SK-N-SH treated with all-trans-retinoic acid at 6 μM for 48 hours (cell line): ENCODE results near the gene ERC1.

Source experiments
- ARNTL ChIP-seq: fragments of 450-650 bp; formaldehyde crosslinking; IDR thresholded peaks from 2 replicates; pipeline ENCODE4 v1.5.0; 2020; ENCODE audit warnings: low read depth, mild to moderate bottlenecking, moderate library complexity, borderline replicate concordance
- CREB5 ChIP-seq: fragments of 250-450 bp; sonication (Bioruptor Pico); IDR thresholded peaks from 2 replicates; pipeline ENCODE4 v1.5.1; 2020; ENCODE audit warnings: low read depth, mild to moderate bottlenecking, moderate library complexity
- CSDC2 ChIP-seq: fragments of 250-450 bp; sonication (Bioruptor Pico); IDR thresholded peaks from 2 replicates; pipeline ENCODE4 v1.5.0; 2020; ENCODE audit warnings: mild to moderate bottlenecking, moderate library complexity
- CSRNP3 ChIP-seq: fragments of 250-450 bp; sonication (Bioruptor Pico); IDR thresholded peaks from 2 replicates; pipeline ENCODE4 v1.5.1; 2021; ENCODE audit warnings: mild to moderate bottlenecking, moderate library complexity
- OSR1 ChIP-seq: fragments of 250-450 bp; sonication (Bioruptor Pico); IDR thresholded peaks from 2 replicates; pipeline ENCODE4 v1.8.0; 2022; ENCODE audit warnings: moderate library complexity, mild to moderate bottlenecking, inconsistent platforms
- PPARA ChIP-seq: fragments of 250-450 bp; sonication (Bioruptor Pico); IDR thresholded peaks from 2 replicates; pipeline ENCODE4 v1.5.0; 2020; ENCODE audit warnings: mild to moderate bottlenecking, borderline replicate concordance
- RARB ChIP-seq: fragments of 250-450 bp; sonication (Bioruptor Pico); IDR thresholded peaks from 2 replicates; pipeline ENCODE4 v1.8.0; 2021; ENCODE audit warnings: mild to moderate bottlenecking, moderate library complexity
- SNAI2 ChIP-seq: fragments of 250-450 bp; sonication (Bioruptor Pico); IDR thresholded peaks from 2 replicates; pipeline ENCODE4 v1.5.0; 2020; ENCODE audit warnings: mild to moderate bottlenecking, moderate library complexity
- TOX ChIP-seq: fragments of 250-450 bp; sonication (Bioruptor Pico); IDR thresholded peaks from 2 replicates; pipeline ENCODE4 v1.8.0; 2021; ENCODE audit warnings: mild to moderate bottlenecking, moderate library complexity, borderline replicate concordance
- TSHZ2 ChIP-seq: fragments of 250-450 bp; sonication (Bioruptor Pico); IDR thresholded peaks from 2 replicates; pipeline ENCODE4 v1.5.0; 2020; ENCODE audit warnings: mild to moderate bottlenecking, moderate library complexity
- ZFP30 ChIP-seq: fragments of 450-650 bp; formaldehyde crosslinking; IDR thresholded peaks from 2 replicates; pipeline ENCODE4 v1.5.0; 2022; ENCODE audit warnings: mild to moderate bottlenecking, moderate library complexity
- ZNF8 ChIP-seq: fragments of 450-650 bp; formaldehyde crosslinking; IDR thresholded peaks from 2 replicates; pipeline ENCODE4 v1.5.0; 2020; ENCODE audit warnings: mild to moderate bottlenecking, moderate library complexity
- TF ChIP-seq, protein P1 (sequence below): fragments of 250-450 bp; sonication (Bioruptor Pico); IDR thresholded peaks from 2 replicates; pipeline ENCODE4 v1.8.0; 2020; ENCODE audit warnings: mild to moderate bottlenecking, moderate library complexity, borderline replicate concordance

DNA sequence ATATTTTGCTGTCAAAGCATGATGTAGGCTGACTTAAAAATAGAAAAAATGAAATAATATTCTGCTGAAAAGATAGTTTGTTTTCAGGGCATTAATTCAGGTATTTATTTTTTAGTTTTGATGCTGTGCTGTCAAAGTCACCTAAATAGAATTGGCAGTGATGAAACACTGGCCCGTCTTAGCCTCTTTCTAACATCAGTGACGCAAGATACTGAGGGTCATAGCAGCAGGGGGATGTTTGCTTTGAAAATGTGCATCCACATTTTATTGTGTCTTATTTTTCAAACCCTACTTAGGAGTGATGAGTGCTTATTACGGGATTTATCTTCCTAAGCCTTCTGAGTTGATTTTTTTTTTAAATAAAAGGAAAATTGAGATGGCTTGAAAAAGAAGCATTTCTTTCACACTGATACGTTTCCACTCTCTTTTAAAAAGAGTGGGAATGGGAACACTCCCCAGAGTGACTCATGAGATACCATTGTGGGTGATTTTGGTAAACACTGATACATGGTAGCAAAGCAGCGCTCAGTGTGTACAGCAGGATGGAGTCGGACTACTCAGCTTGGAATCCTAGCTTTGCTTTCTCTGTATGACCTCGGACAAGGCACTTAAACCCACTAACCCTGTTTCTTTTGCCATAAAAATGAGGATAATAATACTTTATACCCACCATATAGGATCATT is 290.8 kb downstream of the ERC1 start:
- TF ChIP-seq CSDC2, result no peak
- no peak for TF ChIP-seq TOX (CRISPR knock-in tag)
- TF ChIP-seq SNAI2 (CRISPR knock-in tag), result no peak
- no peak for TF ChIP-seq CREB5 (CRISPR knock-in tag)
- no peak for TF ChIP-seq RARB (CRISPR knock-in tag)
- no peak for TF ChIP-seq CSRNP3 (CRISPR knock-in tag)
- no peak for TF ChIP-seq ZNF8 (CRISPR knock-in tag)
- TF ChIP-seq, protein P1, sequence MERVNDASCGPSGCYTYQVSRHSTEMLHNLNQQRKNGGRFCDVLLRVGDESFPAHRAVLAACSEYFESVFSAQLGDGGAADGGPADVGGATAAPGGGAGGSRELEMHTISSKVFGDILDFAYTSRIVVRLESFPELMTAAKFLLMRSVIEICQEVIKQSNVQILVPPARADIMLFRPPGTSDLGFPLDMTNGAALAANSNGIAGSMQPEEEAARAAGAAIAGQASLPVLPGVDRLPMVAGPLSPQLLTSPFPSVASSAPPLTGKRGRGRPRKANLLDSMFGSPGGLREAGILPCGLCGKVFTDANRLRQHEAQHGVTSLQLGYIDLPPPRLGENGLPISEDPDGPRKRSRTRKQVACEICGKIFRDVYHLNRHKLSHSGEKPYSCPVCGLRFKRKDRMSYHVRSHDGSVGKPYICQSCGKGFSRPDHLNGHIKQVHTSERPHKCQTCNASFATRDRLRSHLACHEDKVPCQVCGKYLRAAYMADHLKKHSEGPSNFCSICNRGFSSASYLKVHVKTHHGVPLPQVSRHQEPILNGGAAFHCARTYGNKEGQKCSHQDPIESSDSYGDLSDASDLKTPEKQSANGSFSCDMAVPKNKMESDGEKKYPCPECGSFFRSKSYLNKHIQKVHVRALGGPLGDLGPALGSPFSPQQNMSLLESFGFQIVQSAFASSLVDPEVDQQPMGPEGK, result no peak
- no peak for TF ChIP-seq ARNTL (CRISPR knock-in tag)
- TF ChIP-seq ZFP30 (CRISPR knock-in tag), result no peak
- no peak for TF ChIP-seq OSR1
- no peak for TF ChIP-seq PPARA (CRISPR knock-in tag)
- no peak for TF ChIP-seq TSHZ2 (CRISPR knock-in tag)
